C4-2B (cell line): ENCODE data around the gene PPP3R2.

Experiments
- ZFX ChIP-seq: fragments of 450-650 bp; IDR thresholded peaks from 2 replicates; pipeline ENCODE4 v1.6.1; 2017
- TF ChIP-seq, protein P1 (sequence below): fragments of 450-650 bp; conservative IDR thresholded peaks from 2 replicates; pipeline ENCODE4 v1.5.1; 2017; ENCODE audit warnings: mild to moderate bottlenecking

DNA sequence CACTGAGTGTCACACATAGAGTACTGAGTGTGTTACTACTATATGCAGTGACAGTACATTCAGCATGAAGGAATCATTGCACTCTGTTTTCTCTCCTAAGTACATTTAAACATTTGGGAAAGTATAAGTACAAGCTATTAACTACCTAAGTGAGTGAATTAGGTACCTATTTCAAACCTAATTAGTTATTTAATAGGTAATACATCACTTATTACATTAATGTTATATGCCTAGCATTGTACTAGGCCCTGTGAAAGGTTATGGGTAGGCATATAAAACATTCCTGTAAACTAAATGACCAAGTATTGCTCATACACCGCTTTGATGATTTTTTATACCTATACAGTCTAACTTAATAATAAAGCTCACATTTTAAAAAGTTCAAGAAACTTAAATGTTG lies 25.7 kb upstream of the PPP3R2 start:
- TF ChIP-seq, protein P1, sequence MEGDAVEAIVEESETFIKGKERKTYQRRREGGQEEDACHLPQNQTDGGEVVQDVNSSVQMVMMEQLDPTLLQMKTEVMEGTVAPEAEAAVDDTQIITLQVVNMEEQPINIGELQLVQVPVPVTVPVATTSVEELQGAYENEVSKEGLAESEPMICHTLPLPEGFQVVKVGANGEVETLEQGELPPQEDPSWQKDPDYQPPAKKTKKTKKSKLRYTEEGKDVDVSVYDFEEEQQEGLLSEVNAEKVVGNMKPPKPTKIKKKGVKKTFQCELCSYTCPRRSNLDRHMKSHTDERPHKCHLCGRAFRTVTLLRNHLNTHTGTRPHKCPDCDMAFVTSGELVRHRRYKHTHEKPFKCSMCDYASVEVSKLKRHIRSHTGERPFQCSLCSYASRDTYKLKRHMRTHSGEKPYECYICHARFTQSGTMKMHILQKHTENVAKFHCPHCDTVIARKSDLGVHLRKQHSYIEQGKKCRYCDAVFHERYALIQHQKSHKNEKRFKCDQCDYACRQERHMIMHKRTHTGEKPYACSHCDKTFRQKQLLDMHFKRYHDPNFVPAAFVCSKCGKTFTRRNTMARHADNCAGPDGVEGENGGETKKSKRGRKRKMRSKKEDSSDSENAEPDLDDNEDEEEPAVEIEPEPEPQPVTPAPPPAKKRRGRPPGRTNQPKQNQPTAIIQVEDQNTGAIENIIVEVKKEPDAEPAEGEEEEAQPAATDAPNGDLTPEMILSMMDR: no peak
- TF ChIP-seq ZFX: no peak
